Cardiac muscle cell (in vitro differentiated cells and primary cell): Measurements from ENCODE around the gene GPR32. TPM values are rescaled to one million over a fixed set of nuclear protein-coding genes. Genes with fewer than 3 reads are reported as not detected.

ENCODE experiments used
- DNase-seq, 2 donors: peaks; one replicate each; pipeline versions ENCODE4 v3.0.0 to v3.0.0-alpha.2; 2010 to 2017; ENCODE audit warnings: low read depth in 1 of 2, low spot score in 1 of 2
- H3K27ac ChIP-seq: fragments of 200-600 bp; sonication (generic); 2 replicates; pipeline ENCODE4 v1.5.1; 2016
- H3K27me3 ChIP-seq: fragments of 200-600 bp; sonication (generic); 2 replicates; pipeline ENCODE4 v1.6.0; 2016; ENCODE audit warnings: control low read depth
- H3K36me3 ChIP-seq: fragments of 200-600 bp; sonication (generic); 2 replicates; pipeline ENCODE4 v1.5.1; 2016; ENCODE audit warnings: control low read depth
- H3K4me1 ChIP-seq: fragments of 200-600 bp; sonication (generic); 2 replicates; pipeline ENCODE4 v1.8.1; 2017; ENCODE audit warnings: low read depth, mild to moderate bottlenecking, mixed run types
- H3K4me3 ChIP-seq: fragments of 200-600 bp; sonication (generic); 2 replicates; pipeline ENCODE4 v1.5.1; 2016; ENCODE audit warnings: mild to moderate bottlenecking
- H3K9me3 ChIP-seq: fragments of 200-600 bp; sonication (generic); 2 replicates; pipeline ENCODE4 v1.5.1; 2017; ENCODE audit warnings: low read depth, mild to moderate bottlenecking, control low read depth
- CTCF ChIP-seq: IDR thresholded peaks from 2 replicates; pipeline ENCODE4 v1.5.1; 2012; ENCODE audit warnings: low read depth, mild to moderate bottlenecking, low read length
- polyA plus RNA-seq: library from polyadenylated mRNA; unstranded; fragments of >200 nt; fragmentation: Nextera tagmentation; extraction: Ambion mirVana; gene quantifications from 2 replicates; pipeline ENCODE4 v1.2.1, GENCODE V29; 2016
- total RNA-seq: library from RNA; depleted of rRNA; stranded (reverse); fragments of >200 nt; gene quantifications from 2 replicates; pipeline ENCODE4 v1.2.3, GENCODE V29; 2016

GPR32 gene
- total and polyA plus RNA-seq, 2 experiments from 2014 or later, result not detected

DNA sequence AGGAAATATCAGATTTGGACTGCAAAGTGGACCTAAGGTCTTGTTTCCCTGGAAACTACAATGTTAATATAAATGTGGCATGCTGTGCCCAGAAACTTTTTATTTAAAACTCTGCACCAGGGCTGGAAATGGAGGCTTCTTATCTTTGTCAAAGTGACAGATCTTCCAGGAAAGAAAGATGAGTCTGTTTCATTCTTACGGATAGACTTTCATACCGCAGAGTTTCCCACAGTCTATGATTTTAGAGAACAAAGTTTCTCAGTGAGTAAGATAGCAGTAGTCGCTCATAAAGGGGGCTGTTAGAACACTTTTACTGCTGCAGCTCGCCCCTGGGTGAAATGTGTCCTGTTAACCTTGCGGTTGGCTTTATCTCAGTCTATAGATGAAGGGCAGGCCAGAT lies 40.4 kb upstream of the GPR32 start:
- no peaks in the 10 kb centered on the region for H3K36me3 ChIP-seq
- DNase-seq, result no peak
- no peak for TF ChIP-seq CTCF
- H3K4me1 ChIP-seq, result peaks cover 5% of the 10 kb centered on the region
- no peak overlapping the region for H3K4me3 ChIP-seq
- H3K9me3 ChIP-seq, result no peaks in the 10 kb centered on the region
- no peak overlapping the region for H3K27ac ChIP-seq
- no peaks in the 10 kb centered on the region for H3K27me3 ChIP-seq

DNA sequence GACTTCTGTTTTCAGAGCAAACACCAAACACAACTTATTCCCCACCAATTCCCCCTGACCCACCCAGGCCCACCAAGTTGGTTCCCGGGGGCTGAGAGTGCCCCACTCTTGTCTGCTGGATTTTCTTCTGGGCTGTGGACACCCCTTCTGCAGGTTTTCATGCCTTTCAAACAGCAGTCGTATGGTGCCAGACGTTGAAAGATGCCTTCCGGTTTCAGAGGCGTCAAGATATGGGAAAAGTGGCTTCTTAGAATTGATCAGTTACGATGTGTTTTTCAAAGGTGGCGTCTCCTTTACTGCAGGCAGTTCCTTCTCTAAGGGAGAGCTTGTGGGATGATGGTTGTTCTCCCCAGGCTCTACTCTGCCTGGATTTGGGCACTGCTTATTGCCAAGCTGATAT lies 34.4 kb upstream of the GPR32 start:
- Histone ChIP-seq H3K9me3 (no peaks in the 10 kb centered on the region), H3K36me3 (no peaks in the 10 kb centered on the region), H3K4me3 (no peak overlapping the region), H3K27me3 (no peaks in the 10 kb centered on the region), H3K4me1 (no peaks in the 10 kb centered on the region), H3K27ac (no peak overlapping the region)
- no peak for TF ChIP-seq CTCF
- no peak for DNase-seq

DNA sequence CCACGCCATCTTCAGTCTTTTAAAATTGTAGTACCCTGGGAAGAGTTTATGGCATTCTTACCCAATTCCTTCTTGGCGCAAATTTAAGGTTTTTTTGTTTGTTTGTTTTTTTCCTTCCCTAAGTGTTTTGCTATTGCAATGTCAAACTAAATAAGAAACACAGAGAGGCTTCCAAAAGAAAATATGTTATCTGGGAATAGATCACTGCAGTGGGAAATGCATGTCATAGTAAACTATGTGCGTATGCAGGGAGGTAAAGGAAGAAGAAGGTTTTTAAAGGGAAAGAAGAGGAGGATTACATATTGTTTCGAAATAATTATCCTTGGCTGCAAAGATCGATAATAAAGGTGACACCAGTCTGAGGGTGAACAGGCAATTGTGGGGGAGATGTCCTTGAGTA lies 33.9 kb upstream of the GPR32 start:
- no peaks in the 10 kb centered on the region for H3K27me3 ChIP-seq
- no peak for TF ChIP-seq CTCF

GRCh38 chr19:50739132-50739913 lies 30.9 kb upstream of the GPR32 start:
- H3K9me3 ChIP-seq, result no peaks in the 10 kb centered on the region
- no peaks in the 10 kb centered on the region for H3K4me1 ChIP-seq
- no peak for TF ChIP-seq CTCF
- H3K27me3 ChIP-seq, result no peaks in the 10 kb centered on the region
- H3K36me3 ChIP-seq, result no peaks in the 10 kb centered on the region
- no peak for DNase-seq
- H3K27ac ChIP-seq, result no peak overlapping the region
- no peak overlapping the region for H3K4me3 ChIP-seq

More for the DNA sequence above, 33.9 kb upstream of the GPR32 start:
- Histone ChIP-seq H3K27ac (no peak overlapping the region), H3K9me3 (no peaks in the 10 kb centered on the region), H3K4me1 (no peaks in the 10 kb centered on the region), H3K4me3 (no peak overlapping the region), H3K36me3 (no peaks in the 10 kb centered on the region)
- DNase-seq, result no peak

GRCh38 chr19:50739914-50740426 lies 30.3 kb upstream of the GPR32 start:
- no peak overlapping the region for H3K4me3 ChIP-seq
- H3K27ac ChIP-seq, result no peak overlapping the region
- H3K27me3 ChIP-seq, result no peaks in the 10 kb centered on the region
- no peaks in the 10 kb centered on the region for H3K4me1 ChIP-seq
- no peaks in the 10 kb centered on the region for H3K36me3 ChIP-seq
- H3K9me3 ChIP-seq, result no peaks in the 10 kb centered on the region
- no peak for DNase-seq
- TF ChIP-seq CTCF, result no peak
